ENCODE results near the gene GREB1L.

DNA sequence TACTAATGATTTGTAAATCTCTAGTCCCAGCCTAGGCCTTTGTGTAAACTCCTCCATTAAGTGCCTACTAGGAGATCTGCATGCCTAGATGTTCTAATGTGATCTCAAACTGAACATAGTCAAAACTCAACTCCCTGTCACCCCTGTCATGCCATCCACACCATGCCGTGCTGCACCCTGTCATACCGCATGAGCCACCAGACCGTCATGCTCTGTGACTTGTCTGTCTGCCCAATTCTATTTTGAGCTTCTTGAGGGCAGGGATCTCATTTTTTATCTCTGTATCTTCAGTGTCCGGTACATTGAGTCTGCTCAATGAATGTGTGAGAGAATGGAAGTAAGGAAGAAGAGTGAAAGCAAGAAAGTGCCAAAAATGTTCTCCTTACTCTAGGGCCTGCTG is 35.5 kb downstream of the GREB1L start:
- TF ChIP-seq SPI1 (IDR thresholded peaks at IDR 0.05; ENCODE audit: borderline replicate concordance, low read depth): no peak
- TF ChIP-seq, protein P1, sequence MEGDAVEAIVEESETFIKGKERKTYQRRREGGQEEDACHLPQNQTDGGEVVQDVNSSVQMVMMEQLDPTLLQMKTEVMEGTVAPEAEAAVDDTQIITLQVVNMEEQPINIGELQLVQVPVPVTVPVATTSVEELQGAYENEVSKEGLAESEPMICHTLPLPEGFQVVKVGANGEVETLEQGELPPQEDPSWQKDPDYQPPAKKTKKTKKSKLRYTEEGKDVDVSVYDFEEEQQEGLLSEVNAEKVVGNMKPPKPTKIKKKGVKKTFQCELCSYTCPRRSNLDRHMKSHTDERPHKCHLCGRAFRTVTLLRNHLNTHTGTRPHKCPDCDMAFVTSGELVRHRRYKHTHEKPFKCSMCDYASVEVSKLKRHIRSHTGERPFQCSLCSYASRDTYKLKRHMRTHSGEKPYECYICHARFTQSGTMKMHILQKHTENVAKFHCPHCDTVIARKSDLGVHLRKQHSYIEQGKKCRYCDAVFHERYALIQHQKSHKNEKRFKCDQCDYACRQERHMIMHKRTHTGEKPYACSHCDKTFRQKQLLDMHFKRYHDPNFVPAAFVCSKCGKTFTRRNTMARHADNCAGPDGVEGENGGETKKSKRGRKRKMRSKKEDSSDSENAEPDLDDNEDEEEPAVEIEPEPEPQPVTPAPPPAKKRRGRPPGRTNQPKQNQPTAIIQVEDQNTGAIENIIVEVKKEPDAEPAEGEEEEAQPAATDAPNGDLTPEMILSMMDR (IDR thresholded peaks at IDR 0.05; ENCODE audit: insufficient read depth, low read length): no peak

All from HL-60 (cell line).